GM21447 (cell line): Measurements from ENCODE around the gene SRPK2.

Experiments used
- ATAC-seq: cut with Tn5 transposase; IDR thresholded peaks from one replicate; pipeline ENCODE4 v1.9.1; 2021; ENCODE audit not compliant: unreplicated experiment

The SRPK2 gene

GRCh38 chr7:105229641-105230040 is 159.1 kb downstream of the SRPK2 start:
- ATAC-seq: no peak

GRCh38 chr7:105228555-105228954 is 160.2 kb downstream of the SRPK2 start:
- no peak for ATAC-seq

- ATAC-seq: no peak
Measured at GRCh38 chr7:105227391-105227790, 161.3 kb downstream of the SRPK2 start.

DNA sequence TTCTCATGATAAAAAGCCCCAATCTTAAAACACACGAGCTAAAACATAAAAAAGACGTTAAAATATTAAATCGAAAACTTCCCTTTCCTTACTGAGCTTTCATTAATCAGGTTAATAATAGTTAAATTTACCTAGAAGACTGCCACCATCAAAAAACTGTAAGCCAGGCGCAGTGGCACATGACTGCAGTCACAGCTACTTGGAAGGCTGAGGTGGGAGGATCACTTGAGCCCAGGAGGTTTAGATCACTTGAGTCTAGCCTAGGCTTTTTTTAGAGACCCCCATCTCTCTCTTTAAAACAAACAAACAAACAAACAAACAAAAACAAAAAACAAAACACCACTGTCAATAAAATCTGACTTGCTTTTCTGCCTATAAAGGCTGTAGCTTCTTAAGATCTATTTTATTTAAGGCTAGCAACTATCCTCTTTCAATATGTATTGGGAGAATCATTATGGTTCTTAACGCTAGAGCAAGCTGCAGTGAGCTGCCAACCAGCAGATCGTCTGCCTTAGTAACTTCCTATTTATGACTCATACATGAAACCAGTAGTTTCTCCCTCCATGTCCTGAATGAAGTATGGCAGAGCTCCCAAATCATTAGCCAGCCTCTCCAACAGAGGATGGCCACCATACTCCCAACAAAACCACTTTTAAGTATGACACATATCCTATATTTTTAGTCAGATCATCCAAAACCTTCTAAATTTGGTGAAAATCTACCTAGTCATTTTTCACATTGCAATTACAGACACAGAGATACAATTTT is 163.7 kb downstream of the SRPK2 start:
- ATAC-seq: peak; percentile 95

GRCh38 chr7:105222953-105223352 is 165.8 kb downstream of the SRPK2 start:
- ATAC-seq: no peak

DNA sequence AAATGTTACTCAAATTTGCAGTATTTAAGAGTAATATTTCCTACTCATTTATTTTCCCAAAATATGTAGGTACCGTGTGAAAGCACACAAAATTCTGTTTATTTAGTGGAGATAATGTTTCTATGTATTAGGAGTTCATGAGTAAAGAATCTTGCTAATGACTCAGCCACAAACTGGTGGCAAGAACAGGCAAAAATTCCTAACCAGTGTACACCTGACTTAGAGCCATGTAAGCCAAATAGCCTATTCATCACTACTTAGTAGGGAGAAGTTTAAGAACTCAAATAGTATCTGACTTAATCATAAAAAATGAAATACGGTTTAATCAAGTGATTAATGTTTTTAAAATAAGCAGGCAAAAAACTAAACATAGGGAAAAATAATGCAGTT is 169.0 kb downstream of the SRPK2 start:
- no peak for ATAC-seq

DNA sequence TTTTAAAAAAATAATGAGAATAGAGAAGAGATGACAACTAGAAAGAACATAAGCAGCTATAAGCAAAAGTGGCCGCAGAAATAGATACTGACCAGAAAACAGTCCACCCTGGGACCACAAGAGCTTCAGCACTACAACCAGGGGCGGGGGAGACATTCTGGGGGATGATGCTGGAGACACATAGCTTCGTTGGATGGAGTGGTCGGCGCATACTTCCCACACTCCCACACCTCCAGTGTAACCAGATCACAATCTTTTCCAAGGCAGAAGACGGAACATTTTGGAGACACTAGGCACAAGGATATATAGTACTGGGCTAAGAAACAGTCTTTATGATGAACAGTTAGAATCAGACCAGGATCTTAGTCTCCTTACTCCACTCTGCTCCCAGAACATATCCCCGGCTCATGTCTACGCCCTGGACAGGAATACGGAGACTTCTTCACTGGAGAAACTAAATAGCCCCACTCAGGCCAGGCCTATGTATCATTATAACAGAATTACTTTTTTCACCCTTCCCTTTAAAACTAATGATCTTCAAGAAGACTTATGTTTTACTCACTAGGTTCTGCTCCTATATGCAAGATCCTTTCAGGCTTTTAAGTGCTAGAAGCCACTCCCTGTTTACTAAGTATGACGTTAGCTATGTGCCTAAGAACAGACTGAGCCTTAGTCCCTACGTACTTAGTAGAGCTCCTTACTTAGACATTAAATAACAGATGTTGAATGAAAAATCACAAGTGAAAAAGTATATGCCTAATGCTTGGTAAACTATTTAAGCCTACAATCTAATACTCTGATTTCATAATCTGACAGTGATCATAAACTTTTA is 169.6 kb downstream of the SRPK2 start:
- no peak for ATAC-seq

DNA sequence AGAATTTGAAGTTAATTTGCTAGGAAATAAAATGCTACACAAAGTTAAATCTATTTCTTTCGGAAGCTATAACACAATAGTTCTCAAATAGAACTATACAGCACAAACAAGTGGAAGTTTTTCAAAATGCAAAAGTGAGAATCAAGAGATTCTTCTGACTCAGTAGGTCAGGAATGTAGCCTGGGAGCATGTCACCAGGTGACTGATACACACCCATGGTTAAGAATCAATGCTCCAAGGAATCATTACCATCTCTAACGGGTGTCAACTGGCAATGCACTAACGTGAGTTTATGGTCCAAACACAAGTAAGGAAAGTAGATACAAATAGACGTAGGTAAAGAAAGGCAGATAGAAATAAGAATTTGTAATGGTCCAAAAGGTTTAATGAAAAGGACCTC is 170.5 kb downstream of the SRPK2 start:
- ATAC-seq: no peak

GRCh38 chr7:105216786-105217185 is 171.9 kb downstream of the SRPK2 start:
- no peak for ATAC-seq

- ATAC-seq: no peak
Measured at GRCh38 chr7:105215821-105216220, 172.9 kb downstream of the SRPK2 start.

DNA sequence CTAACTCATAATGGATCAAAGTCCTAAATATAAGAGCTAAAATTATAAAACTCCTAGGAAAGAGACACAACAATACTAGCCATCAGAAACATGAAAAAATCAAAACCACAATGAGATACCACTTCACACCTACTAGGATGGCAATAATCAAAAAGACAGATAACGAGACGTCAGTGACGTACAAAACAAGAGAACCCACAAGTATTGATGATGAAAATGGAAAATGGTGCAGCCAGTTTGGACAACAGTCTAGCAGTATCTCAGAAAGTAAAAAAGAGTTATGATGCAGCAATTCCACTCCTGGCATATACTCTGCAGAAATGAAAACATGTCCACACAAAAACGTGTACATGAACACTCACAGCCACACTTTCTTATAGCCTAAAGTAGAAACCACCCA is 173.5 kb downstream of the SRPK2 start:
- no peak for ATAC-seq

DNA sequence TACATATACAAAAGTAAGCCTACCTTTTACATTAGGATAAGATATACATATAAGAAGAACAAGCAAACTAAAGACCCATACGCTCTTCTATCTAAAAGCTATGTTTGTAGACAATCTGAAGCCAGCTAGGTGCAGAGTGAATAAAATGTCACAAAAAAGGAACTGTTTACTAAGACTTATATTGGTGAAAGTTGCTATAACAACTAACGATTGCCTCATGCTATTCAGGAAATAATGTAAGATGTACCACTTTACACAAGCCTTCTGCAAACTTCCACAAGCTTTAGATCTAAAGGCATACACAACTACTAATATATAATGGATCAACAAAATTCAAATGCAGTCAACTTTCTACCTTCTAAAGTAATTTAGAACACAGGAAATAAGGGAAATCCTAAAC is 175.1 kb downstream of the SRPK2 start:
- no peak for ATAC-seq

DNA sequence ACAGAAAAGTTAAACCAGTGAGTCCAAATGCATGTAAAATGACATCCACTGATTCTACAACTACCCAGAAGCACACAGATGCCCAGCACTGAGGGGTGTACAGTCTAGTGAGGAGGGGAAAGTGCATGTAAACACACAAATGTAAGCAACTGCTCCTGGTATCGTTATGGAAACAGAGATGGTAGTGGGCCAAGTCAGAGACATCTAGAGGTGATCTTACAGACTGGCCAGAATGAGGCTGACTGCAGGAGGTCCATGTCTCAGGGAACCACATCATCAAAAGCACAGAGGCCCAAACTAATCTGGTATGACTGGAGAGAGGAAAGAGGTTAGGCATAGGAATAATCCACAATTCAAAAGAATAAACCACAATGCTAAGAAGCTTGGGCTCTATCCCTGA is 176.5 kb downstream of the SRPK2 start:
- no peak for ATAC-seq

DNA sequence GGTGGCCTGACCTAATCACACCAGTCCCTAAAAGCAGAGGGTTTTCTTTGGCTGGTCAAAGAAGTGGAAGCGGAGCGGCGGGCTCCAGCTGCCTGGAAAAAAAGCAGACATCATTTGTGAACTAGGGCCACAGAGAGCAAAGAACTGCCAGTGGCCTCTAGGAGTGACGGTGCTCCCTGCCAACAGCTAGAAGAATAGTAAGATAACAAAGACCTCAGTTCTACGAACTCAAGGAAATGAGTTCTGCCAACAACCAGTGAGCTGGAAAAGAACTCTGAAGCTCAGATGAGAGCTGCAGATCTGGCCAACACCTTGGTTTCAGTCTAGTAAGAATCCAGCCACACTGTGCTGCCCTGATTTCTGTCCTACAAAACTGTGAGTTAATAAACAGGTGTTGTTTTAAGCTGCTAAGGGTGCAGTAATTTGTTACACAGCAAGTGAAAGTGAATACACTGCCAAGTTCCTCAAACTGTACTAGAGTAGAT is 178.0 kb downstream of the SRPK2 start:
- ATAC-seq: peak; percentile 91

DNA sequence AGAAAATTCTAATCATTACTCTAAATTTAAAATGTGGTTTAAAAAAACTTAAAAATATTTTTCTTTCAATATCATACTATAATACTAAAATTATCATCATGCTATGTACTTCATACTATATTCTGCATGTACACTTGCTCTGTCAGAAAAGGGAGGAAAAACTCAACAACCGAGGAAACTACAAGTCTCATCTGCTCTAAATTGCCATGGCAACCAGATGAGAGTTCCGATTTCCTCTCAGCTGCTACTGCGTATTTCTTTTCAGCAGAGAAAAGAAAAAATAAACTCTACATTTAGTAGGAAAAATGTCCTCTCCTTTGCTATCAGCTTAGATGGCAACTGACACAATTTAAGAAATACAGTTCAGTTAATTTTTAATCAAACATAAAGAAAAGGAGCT is 178.9 kb downstream of the SRPK2 start:
- ATAC-seq: no peak

DNA sequence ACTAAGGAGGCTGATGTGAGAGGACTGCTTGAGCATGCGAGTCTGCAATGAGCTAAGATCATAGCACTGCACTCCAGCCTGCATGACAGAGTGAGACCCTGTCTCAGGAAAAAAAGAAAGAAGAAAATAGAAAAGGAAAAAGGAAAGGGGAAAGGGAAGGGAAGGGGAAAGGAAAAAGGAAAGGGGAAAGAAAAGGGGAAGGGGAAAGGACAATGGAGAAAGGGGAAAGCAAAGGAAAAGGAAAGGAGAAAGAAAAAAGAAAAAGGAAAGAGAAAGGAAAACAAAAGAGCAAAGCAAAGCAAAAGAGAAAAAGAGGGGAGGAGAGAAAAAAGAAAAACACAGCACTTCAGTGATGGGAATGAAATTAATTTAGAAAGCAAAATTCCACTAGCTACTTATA is 179.3 kb downstream of the SRPK2 start:
- ATAC-seq: no peak

DNA sequence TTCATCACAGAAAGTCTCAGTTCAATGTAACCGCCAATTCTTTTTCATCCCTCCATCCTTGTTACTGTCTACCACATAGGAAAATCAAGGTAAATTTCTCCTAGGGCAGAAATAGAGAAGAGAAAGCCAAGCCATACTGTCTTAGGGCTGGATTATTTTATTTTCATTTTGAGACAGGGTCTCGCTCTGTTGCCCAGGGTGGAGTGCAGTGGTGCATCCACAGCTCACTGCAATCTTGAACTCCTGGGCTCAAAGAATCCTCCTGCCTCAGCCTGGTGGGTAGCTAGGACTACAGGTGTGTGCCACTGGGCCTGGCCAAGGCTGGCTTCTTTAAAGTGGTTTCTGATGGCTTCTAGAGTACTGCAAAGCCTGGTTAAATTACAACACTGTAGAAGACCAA is 181.7 kb downstream of the SRPK2 start:
- ATAC-seq: no peak

DNA sequence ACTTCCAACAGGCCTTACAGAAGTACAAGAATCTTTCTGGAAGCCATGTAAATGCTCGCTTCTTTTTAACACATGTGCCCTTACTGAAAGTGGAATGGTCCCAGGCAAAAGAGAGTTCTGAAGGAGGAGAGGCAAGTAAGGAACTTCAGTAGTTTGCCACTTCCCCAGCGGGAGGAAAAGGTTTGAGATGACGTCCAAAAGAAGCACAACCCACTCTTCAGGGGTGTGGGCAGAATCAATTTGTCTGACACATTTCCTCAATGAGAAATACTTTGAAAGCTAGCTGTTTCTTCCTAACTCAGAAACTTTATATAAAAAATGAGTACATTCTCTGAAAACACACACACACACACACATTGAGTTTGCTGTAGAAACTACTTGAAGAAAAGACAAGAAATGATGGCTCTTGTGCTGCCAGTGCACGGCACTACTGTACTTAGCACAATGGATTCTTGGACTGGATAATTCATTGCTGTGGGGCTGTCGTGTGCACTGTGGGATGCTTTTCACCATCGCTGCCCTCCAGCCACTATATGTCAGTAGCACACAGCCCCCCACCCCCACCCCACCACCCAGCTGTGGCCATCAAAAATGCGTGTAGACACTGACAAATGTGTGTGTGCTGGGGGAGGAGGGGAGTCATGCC is 183.0 kb downstream of the SRPK2 start:
- ATAC-seq: no peak

DNA sequence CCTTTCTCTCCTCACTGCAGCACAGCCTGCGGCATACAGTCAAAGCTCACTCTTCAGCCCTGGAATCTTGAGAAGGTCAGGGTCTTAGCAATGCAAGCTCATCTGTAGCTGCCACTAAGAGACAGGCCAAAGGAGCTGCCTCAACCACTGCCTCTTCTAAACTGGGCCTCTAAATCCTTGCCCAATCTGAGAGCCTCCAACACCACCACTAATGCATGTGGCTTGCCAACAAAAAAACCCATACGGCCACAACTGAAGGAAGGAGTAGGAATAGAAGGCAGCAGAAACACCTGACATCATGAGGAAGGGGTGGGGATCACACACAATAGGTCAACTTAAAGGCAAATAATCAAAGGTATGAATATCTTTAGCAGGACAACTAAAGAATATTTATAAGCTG is 183.8 kb downstream of the SRPK2 start:
- ATAC-seq: no peak

DNA sequence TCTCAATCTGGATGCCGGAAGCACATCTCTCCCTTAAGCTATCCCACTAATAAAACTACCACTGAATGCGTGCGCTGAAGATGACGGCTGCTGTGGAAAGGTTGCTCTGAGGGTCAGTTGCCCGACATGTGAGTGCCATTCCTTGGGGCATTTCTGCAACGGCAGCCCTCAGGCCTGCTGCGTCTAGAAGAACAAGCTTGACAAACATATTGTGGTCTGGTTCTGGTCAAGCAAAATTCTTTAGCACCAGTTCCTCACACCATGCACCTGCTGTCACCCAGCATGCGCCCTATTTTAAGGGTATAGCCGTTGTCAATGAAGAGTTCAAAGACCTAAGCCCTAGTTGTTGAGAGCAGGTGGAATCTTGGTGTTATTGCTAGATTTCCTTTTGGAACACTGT is 184.2 kb downstream of the SRPK2 start:
- no peak for ATAC-seq

DNA sequence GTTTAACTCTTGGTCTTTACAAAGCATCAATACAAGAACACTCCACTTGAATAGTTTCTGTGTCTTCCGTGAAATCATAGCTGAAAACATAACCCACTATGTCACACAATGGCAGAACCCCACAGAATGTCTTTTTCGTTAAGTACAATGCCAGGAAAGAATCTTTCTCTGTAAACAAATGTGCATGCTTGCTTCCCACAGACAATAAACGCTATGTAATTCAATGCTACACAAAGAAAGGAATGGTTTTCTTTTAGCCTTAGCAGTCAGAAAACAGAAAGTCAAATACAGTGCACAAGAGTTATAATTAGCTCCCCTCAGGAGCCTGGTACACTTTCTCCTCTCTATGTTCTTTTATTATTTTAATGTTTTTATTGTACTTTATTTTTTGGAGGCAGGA is 186.1 kb downstream of the SRPK2 start:
- ATAC-seq: no peak

DNA sequence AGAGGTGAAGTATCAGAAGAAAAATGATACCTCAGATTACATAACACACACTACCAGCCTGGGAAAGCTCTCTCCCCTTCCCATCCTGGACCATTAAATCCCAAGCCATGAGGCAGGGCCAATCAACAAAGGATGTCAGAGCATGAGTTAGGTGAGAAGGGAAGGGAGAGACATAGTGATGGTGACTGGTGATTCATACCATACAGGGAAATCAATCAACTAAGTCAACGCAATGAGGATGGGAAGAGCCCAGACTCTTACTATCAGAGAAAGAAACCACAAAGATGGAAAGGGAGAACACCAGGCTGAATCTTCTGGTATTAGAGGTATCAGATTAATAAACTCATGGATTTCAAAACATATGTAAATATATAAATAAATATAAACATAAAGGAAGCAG is 189.3 kb downstream of the SRPK2 start:
- no peak for ATAC-seq
